GM12864 (cell line): ENCODE results near the gene ELOVL1.

Experiments
- DNase-seq: peaks from one replicate; pipeline ENCODE4 v3.0.0-alpha.2; 2011; ENCODE audit warnings: low read depth
- H3K4me3 ChIP-seq: 2 replicates; pipeline ENCODE4 v1.5.1; 2011; ENCODE audit warnings: mild to moderate bottlenecking, low read depth, low read length, control low read depth
- TF ChIP-seq, protein P1 (sequence below): IDR thresholded peaks from 2 replicates; pipeline ENCODE4 v1.5.1; 2011; ENCODE audit warnings: low read depth, mild to moderate bottlenecking, moderate library complexity, low read length, control low read depth, inconsistent platforms; ENCODE audit errors: missing control alignments

The ELOVL1 gene

GRCh38 chr1:43315481-43315880, 52.3 kb downstream of the ELOVL1 start:
- H3K4me3 ChIP-seq, result no peak overlapping the region
- TF ChIP-seq, protein P1, sequence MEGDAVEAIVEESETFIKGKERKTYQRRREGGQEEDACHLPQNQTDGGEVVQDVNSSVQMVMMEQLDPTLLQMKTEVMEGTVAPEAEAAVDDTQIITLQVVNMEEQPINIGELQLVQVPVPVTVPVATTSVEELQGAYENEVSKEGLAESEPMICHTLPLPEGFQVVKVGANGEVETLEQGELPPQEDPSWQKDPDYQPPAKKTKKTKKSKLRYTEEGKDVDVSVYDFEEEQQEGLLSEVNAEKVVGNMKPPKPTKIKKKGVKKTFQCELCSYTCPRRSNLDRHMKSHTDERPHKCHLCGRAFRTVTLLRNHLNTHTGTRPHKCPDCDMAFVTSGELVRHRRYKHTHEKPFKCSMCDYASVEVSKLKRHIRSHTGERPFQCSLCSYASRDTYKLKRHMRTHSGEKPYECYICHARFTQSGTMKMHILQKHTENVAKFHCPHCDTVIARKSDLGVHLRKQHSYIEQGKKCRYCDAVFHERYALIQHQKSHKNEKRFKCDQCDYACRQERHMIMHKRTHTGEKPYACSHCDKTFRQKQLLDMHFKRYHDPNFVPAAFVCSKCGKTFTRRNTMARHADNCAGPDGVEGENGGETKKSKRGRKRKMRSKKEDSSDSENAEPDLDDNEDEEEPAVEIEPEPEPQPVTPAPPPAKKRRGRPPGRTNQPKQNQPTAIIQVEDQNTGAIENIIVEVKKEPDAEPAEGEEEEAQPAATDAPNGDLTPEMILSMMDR, result no peak
- DNase-seq, result no peak

DNA sequence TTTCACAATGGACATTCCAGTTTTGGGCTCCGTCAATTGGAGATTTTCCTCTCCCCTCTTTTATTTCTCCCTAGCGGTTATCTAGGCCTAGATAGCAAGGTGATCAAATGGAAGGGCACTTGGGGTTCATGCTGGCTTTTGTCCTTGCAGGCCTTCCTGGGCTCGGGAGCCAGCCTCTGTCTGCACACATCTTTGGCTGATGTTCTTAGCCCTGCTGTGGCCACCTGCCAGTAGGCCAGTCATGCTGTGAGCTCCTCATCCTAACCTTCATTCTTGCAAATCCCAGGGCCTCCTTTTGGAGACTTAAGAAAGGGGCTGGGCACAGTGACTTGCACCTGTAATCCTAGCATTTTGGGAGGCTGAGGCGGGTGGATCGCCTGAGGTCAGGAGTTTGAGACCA, 53.6 kb downstream of the ELOVL1 start:
- DNase-seq, result no peak
- TF ChIP-seq, protein P1, result no peak
- no peak overlapping the region for H3K4me3 ChIP-seq

DNA sequence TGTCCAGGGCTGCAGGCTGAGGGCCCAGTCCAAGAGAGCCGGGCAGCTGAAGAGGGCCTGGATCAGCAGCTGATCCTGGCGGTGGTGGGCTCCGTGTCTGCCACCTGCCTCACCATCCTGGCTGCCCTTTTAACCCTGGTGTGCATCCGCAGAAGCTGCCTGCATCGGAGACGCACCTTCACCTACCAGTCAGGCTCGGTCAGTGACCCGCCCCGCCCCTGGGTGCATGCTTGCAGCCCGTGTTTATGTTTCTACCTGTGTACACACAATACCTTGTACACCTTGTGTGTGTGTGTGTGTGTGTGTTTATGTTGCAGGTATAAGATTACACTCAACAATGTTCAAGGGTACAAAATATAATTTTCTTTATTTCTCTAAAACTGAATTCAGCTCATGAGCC, 54.0 kb downstream of the ELOVL1 start:
- TF ChIP-seq, protein P1, result no peak
- DNase-seq, result no peak
- no peak overlapping the region for H3K4me3 ChIP-seq
